NCI-H2227 (cell line): ENCODE measurements around the gene DUSP15.
A peak's percentile ranks its signal among the peaks of the same experiment; 100 is the strongest.
"Not testable (repeated sequence)": the region's sequence is repeated elsewhere in the genome, so short reads cannot be mapped to it uniquely, and the experiment has no call there.

Source experiments
- DNase-seq: peaks from one replicate; lab custom pipeline; 2025; ENCODE audit not compliant: unreplicated experiment; lab: John Stamatoyannopoulos, UW

The DUSP15 gene, protein sequence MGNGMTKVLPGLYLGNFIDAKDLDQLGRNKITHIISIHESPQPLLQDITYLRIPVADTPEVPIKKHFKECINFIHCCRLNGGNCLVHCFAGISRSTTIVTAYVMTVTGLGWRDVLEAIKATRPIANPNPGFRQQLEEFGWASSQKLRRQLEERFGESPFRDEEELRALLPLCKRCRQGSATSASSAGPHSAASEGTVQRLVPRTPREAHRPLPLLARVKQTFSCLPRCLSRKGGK

GRCh38 chr20:31869942-31870725 lies at the start of gene DUSP15, which contains the start of gene TTLL9:
DUSP15 (minus strand) TSS chr20:31870527; CDS start chr20:31870337, 190 bp downstream.
TTLL9 (plus strand) TSS chr20:31870634; CDS start chr20:31871127, 493 bp downstream.
- DNase-seq, result peak; percentile 67

DNA sequence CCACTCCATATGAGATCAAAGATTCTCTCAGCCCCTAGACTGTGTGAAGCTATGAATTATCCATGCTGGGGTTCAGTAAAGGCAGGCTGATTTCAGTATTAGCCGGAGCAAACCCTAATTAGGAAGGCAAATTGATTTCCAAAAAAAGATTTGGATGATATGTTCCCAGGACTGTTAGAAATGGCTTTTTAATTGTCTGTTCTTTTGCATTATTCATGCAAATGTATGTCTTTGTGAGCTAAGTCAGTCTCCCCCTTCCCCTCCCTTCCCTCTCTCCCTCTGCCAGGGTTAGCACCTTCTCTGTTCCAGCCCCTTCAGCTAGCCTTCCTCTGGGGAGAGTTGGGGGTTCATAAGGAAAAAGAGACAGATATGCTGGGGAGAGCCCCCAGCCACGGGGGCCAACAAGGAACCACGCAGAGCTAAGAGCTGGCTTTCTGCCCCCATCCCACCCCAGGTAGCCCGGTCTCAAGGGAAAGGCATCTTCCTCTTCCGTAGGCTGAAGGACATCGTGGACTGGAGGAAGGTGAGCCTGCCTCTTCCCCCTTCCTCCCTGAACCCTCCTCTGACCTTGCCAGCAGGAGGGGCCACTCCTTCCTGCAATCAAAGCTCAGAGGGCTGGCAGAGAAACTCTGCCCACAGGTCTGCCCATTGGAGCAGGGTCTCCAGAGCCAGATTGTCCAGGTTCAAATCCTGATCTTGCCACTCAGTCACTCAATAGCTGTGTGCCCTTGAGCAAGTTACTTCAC lies 49.3 kb upstream of the DUSP15 start:
- no peak for DNase-seq

GRCh38 chr20:31918466-31919105 lies 48.3 kb upstream of the DUSP15 start:
- no peak for DNase-seq

DNA sequence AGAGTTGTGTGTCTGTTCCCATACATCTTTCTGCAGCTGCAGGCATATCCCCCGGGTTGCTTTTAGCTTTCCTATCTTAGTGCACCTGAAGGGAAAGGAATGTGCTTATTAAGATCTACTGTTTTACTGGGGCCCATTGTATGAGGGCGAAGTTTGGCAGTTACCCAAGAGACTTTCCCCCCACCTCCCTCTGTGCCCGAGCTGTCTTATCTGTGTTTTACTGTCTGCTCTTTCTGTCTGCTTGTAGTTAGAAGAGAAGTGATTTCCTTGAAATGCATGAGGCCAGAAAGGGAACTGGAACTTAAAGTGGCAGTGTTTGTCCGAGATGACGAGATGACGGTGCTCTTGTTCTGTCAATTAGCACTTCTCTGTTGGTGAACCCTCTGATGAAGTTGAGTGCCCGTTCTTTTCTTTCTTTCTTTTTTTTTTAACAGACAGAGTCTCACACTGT lies 47.7 kb upstream of the DUSP15 start:
- DNase-seq, result not testable (repeated sequence)

DNA sequence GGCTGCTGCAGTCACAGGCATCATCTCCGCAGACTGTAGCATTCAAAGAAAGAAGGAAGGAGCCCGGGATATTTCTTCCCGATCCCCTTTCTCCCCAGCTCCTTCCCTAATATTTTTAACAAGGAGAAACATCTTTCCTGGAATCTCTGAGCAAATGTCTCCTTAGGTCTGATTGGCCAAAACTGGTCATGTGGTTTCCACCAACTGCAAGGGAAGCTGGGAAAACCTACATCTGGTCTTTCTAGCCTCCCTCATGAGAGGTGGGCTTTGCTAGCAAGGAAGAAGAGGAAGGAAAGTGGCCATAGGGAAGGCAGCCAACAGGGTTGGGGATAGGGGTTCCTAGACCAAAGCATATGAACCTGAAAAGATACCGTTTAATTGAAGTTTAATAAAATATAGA lies 46.4 kb upstream of the DUSP15 start:
- DNase-seq, result no peak

DNA sequence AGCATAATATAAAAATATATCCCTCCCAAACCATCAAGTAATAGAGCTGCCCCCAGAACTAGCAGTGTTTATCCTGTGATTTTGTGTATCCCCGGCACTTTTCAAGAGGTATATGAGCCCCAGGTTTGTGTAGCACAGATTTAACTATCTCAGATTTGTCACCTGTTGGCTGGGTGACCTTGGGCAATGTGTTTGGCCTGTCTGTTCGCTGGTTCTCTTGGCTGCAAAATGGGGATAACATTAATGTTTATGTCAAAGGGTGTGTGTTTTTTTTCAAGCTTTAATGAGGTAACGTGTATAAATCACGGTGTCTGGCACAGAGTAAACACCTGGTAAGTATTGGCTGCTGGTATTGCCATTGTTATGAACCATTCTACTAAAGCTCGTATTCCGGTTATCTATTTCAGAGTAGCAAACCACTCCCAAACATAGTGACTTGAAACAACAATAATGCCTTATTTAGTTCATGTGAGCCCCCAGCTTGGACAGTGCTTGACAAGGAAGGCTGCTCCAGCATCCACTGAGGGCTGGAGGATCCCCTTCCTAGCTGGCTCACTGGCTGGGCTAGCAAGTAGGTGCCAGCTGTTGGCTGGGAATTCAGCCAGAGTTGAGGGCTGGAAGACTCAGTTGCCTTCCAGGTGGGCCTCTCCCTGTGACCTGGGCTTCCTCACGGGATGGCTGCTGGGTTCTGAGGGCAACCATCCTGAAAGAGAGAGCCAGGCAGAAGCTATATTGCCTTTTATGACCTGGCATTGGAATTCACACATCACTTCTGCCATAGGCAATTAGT lies 45.4 kb upstream of the DUSP15 start:
- no peak for DNase-seq

- no peak for DNase-seq
These were observed 43.8 kb upstream of the DUSP15 start for GRCh38 chr20:31914170-31914569.

DNA sequence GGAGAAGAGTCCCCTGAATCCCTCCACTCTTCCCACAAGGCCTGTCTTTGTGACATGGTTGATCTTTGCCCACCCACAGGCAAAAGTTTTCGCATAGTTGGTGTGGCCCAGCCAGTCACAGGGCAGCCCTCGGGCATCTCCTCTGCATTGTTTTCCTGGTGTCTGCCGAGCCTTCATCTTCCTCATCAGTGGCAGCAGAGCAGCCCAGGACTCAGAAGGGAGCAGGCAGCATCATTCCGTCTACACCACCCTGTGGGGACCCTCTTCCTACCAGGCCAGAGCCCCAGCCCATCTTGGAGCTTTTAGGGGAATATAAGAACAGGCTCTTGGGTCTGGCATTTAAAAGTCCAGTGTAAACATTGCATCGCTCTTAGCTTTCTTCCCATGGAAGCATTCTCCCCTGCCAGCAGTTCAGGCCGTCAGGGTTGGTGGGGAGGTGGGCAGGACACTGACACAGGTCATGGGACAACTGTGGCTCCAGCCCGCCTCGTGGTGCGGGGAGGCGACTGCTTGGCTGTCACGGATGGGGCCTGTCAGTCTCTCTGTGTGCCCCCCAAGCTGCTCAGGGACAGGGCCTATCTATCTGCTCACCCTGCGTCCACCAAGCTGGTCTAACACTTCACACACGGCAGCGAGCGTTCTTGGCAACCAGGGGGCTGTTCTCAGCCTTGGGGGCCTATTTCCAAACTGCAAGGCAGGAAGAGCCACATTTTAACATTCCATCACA lies 43.3 kb upstream of the DUSP15 start:
- no peak for DNase-seq

DNA sequence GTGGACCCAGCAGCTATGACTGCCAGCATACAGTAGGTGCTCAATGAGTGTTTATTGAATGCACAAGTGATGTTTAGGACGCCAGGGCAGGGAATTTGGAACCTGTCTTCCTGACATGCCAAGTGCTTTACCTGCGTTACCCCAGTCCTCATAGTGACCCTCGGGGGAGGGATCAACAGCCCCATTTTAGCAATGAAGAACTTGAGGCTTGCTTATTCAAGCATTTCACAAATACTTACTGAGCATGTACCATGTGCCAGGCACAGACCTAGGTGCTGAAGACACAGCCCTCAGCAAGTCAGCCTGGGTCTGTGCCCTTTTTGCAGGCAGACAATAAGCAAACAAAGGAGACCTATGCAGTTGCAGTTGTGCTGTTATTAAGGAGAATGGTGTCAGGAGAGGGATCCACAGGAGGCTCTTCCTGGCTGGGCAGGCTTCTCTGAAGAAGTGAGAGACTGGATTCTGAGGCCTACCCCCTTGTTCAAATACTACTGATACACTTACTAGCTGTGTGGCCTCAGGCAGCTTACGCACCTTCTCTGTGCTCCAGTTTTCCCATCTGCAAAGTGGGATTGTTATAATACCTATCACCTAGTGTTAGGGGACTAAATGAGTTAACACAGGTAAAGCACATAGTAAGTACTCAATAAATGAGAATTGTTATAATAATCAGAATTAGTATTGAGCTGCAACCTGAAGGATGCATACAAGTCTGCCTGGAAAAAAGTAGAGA lies 39.9 kb upstream of the DUSP15 start:
- no peak for DNase-seq

DNA sequence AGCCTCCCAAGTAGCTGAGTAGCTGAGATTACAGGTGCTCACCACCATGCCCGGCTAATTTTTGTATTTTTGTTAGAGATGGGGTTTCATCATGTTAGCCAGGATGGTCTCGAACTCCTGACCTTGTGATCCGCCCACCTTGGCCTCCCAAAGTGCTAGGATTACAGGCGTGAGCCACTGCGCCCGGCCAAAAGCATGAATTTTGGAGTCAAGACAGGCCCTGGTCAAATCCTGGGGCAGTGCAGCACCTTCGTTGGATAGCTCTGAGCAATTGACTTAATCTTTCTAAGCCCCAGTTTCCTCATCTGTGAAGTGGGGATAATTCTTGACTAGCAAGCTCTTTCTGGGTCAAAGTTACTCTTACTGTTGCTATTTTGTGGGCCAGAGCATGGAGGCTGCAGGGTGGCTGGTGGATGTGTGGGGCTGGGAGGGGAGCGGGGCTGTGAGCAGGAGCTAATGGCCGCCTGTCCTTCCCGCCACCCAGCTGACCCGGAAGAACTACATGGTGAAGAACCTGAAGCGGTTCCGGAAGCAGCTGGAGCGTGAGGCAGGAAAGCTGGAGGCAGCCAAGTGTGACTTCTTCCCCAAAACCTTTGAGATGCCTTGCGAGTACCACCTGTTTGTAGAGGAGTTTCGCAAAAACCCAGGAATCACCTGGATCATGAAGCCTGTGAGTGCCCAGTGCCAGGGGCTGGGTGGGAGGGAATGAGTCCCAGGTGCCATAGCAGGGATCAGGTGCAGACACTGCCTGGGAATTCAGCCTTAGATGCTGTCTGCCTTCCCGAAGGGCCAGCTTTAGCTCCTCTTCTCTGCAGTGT lies 39.1 kb upstream of the DUSP15 start:
- no peak for DNase-seq

DNA sequence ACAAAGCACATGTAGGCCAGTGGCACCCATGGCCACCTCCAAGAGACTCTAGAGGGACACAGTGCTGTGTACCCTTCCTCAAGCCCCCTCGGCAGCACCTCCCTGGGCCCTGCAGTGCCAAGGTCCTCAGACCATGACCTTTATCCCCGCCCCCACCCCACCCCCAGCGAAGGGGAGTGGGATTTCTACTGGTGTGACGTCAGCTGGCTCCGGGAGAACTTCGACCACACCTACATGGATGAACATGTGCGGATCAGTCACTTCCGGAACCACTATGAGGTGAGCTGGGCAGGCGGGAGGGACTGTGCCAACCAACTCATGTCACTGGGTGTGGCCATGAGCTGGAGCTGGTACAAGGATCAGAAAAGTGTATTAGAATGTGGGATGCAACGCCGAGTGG lies 38.1 kb upstream of the DUSP15 start:
- no peak for DNase-seq

GRCh38 chr20:31908016-31908415 lies 37.7 kb upstream of the DUSP15 start:
- no peak for DNase-seq

DNA sequence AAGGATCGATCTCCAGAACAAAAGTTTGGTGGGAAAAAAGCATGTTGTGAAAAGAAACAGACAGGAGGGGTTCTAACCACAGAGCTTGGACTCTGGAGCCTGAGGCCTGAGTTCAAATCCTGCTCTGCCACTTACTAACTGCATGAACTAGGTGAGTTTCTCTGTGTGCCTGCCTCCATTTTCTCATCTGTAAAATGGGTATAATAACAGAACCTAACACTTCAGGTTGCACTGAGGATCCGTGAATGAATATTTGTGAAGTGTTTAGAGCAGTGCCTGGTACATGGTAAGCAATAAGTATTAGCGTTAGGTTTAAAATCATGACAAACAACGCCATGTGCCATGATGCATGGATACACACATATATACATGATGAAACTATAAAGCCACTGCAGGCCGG lies 36.7 kb upstream of the DUSP15 start:
- DNase-seq, result no peak

GRCh38 chr20:31906001-31906400 lies 35.7 kb upstream of the DUSP15 start:
- DNase-seq, result no peak

DNA sequence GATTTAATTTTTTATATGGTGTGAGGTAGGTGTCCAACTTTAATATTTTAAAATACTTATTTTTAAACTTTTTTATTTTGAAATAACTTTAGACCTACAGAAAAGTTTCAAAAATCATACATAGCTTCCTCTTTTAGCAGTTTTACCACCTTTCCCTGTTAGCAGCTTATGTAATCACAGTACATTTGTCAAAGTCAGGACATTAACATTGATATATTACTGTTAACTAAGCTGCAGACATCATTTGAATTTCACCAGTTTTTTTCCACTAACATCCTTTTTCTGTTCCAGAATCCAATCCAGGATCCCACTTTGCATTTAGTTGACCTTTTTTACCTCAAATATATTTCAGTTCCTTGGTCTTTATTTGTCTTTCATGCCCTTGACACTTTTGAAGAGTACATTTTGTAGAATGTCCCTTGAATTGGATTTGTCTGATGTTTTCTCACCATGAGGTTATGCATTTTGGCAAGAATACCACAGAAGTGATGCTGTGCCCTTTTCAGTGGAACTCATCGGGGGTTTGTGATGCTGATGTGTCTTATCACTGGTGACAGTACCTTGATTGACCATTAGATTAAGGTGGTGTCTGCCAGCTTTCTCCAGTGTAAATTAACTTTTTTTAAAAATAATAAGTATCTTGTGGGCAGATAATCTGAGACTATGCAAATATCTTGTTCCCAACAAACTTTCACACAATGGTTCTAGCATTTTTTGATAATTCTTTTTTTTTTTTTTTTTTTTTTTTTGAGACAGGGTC lies 33.5 kb upstream of the DUSP15 start:
- DNase-seq, result no peak

DNA sequence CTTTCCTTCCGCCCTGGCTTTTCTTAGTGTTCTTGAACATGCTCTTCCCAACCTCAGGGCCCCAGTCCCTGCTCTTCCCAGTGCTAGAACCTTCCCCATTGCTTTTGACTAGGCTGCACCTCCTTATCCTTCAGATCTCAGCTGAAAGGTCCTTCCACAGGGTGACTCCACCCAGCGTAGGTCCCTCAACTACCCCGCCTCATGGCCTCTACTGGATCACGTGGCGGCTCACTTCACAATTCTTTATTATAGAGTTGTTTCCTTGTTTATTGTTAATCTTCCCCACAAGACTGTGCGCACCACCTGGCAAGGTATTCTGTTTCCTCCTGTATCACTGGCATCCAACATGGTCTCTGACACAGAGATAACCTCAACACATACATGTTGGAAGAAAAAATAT lies 31.3 kb upstream of the DUSP15 start:
- DNase-seq, result no peak

GRCh38 chr20:31897541-31897940 lies 27.2 kb upstream of the DUSP15 start:
- no peak for DNase-seq

GRCh38 chr20:31896049-31896448 lies 25.7 kb upstream of the DUSP15 start:
- no peak for DNase-seq
